Panc1 (cell line): ENCODE results near the gene SHB. TPM values are rescaled to one million over a fixed set of nuclear protein-coding genes. Genes with fewer than 3 reads are reported as not detected.

Experiments used
- ATAC-seq: fragments of 200-7000 bp; cut with Tn5 transposase; 2 replicates; pipeline ENCODE4 v1.9.1; 2020; ENCODE audit warnings: mild to moderate bottlenecking, moderate library complexity
- BruUV-seq: library from RNA; stranded (reverse); fragments of 400-500 nt; replicated peaks from 2 replicates; lab custom pipeline; 2021; lab: Mats Ljungman, UMichigan
- CTCF ChIA-PET: fragments of 300-600 bp; sonication (Branson Sonifier 250); formaldehyde crosslinking; loops from one replicate; lab custom pipeline; 2022; ENCODE audit warnings: antibody characterized with exemption; lab: Charles Lee
- POLR2A ChIA-PET: fragments of 300-600 bp; sonication (Branson Sonifier 250); formaldehyde crosslinking; loops from one replicate; lab custom pipeline; 2022; ENCODE audit warnings: antibody characterized with exemption; lab: Charles Lee
- DNase-seq: peaks from one replicate; pipeline ENCODE4 v3.0.0-alpha.2; 2010; ENCODE audit warnings: low read depth, low spot score
- H3K27ac ChIP-seq: 2 replicates; pipeline ENCODE4 v1.5.1; 2011; ENCODE audit warnings: mild to moderate bottlenecking, low read length, inconsistent platforms
- H3K27me3 ChIP-seq: fragments of 200-500 bp; sonication (Bioruptor generic); 2 replicates; pipeline ENCODE4 v1.6.0; 2014; ENCODE audit warnings: low read length, inconsistent platforms; ENCODE audit not compliant: control insufficient read depth, insufficient read depth
- H3K36me3 ChIP-seq: fragments of 200-500 bp; sonication (Bioruptor generic); 2 replicates; pipeline ENCODE4 v1.5.1; 2014; ENCODE audit warnings: inconsistent platforms, mild to moderate bottlenecking, low read length, moderate library complexity; ENCODE audit not compliant: control insufficient read depth, insufficient read depth
- H3K4me1 ChIP-seq: 2 replicates; pipeline ENCODE4 v1.5.1; 2011; ENCODE audit warnings: inconsistent platforms, mild to moderate bottlenecking, low read length, moderate library complexity; ENCODE audit not compliant: control insufficient read depth, insufficient read depth
- H3K4me3 ChIP-seq, 2 experiments: 2 replicates each; pipeline ENCODE4 v1.5.1; 2011 to 2012; ENCODE audit warnings: low read depth in 2 of 2, low read length in 2 of 2, mild to moderate bottlenecking in 2 of 2, inconsistent platforms in 1 of 2, moderate library complexity in 1 of 2
- H3K9me3 ChIP-seq: fragments of 200-500 bp; sonication (Bioruptor generic); 2 replicates; pipeline ENCODE4 v1.5.1; 2014; ENCODE audit warnings: low read depth, mild to moderate bottlenecking, inconsistent platforms, low read length, moderate library complexity; ENCODE audit not compliant: control insufficient read depth, insufficient read depth
- CTCF ChIP-seq: fragments of 450-650 bp; IDR thresholded peaks from 2 replicates; pipeline ENCODE4 v1.5.1; 2017; ENCODE audit warnings: mild to moderate bottlenecking
- POLR2AphosphoS5 ChIP-seq: IDR thresholded peaks from 2 replicates; pipeline ENCODE4 v1.6.1; 2012; ENCODE audit warnings: mild to moderate bottlenecking, low read depth, low read length, moderate library complexity
- REST ChIP-seq, 2 experiments: IDR thresholded peaks; 2 replicates each; pipeline ENCODE4 v1.6.1; 2011 to 2012; ENCODE audit warnings: low read depth in 2 of 2, control low read depth in 1 of 2, low read length in 1 of 2, mild to moderate bottlenecking in 1 of 2, moderate library complexity in 1 of 2; ENCODE audit not compliant: insufficient read depth in 1 of 2
- SIN3A ChIP-seq: IDR thresholded peaks from 2 replicates; pipeline ENCODE4 v1.6.1; 2012; ENCODE audit warnings: low read depth, mild to moderate bottlenecking, low read length, moderate library complexity, borderline replicate concordance; ENCODE audit not compliant: insufficient read depth
- TCF7L2 ChIP-seq: IDR thresholded peaks from 2 replicates; pipeline ENCODE4 v1.6.1; 2011; ENCODE audit warnings: mild to moderate bottlenecking, low read depth, low read length, inconsistent platforms
- in situ Hi-C: cut with HindIII; loops from 2 replicates; pipeline ENCODE4 v1.10.0; 2016; ENCODE audit warnings: low sequenced_read_pairs, low pct_unique_long_range_greater_than_20kb
- intact Hi-C: fragments of 100-400 bp; cut with micrococcal nuclease; formaldehyde crosslinking; loops from one replicate; pipeline ENCODE4 v1.10.0; 2022; ENCODE audit not compliant: unreplicated experiment
- total RNA-seq: library from RNA; stranded (reverse); gene quantifications from one replicate; pipeline ENCODE4 v1.2.1, GENCODE V29; 2021; ENCODE audit not compliant: unreplicated experiment

The SHB gene
- total RNA-seq, 1 experiment from 2014 or later, result 59.9 TPM

DNA sequence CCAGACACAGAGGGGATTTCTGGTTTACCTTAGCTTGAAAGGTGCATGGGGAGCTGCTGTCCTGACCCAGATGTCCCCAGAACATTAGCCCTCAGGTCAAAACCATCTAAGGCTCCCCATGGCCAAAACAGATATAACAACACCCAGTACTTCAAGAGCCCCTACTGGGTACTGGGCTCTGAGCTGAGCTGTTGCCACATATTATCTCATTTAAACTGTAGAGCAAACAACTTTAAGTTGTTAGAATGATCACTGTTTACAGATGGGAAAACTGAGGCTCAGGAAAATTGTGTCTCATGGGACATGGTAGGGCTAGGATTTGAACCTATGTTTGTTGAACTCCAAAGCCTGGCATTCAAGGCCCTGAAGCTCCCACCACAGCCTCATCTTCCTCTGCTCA is 144.5 kb downstream of the SHB start:
- Histone ChIP-seq H3K4me1 (peaks cover 41% of the 10 kb centered on the region), H3K36me3 (no peaks in the 10 kb centered on the region; the same call in 1 of the 2 replicates), H3K4me3 (no peak overlapping the region), H3K9me3 (no peaks in the 10 kb centered on the region), H3K27ac (no peak overlapping the region), H3K27me3 (no peaks in the 10 kb centered on the region)
- ChIA-PET POLR2A (no interaction called here), CTCF (no interaction called here)
- intact Hi-C loops, result no loop called here
- TF ChIP-seq CTCF (no peak), REST (IDR thresholded peaks at IDR 0.05; ENCODE audit: insufficient read depth in 1 of 2, low read depth in 2 of 2, low read length in 1 of 2) (no peak)
- BruUV-seq, result no TSS peak
- in situ Hi-C loops, result no loop called here
- ATAC-seq, result no peak
- DNase-seq, result no peak

DNA sequence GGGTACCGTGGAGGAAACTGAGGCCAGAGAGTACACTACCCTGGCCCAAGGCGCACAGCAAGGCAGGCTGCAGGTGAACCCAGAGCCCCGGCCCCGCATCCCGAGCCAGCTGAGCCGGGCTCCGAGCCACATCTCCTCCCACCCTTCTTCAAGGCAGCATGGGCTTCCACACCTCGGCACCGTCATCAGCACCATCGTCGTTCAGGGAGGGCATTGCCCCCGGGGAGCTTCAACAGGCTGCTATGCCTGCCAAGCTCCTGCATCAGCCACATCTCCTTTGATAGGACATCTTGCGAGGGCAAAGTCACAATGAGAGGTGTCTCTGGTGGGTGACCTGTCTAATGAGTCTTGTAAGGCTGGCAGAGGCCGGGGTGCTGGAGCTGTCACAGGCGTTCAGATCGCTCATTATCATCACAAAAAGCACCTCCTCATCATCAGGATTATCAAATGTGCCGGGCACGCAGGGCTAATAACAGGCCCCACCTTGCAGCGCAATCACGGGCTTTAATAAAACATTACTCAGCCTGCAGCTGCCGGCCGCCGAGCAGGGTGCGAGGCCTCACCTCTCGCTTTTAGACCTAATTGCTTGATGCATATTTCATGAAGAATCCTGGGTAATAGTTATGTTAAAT is 145.1 kb downstream of the SHB start:
- intact Hi-C loops, result no loop called here
- Histone ChIP-seq H3K27me3 (no peaks in the 10 kb centered on the region), H3K9me3 (no peaks in the 10 kb centered on the region), H3K27ac (no peak overlapping the region), H3K4me1 (peaks cover 41% of the 10 kb centered on the region), H3K36me3 (no peaks in the 10 kb centered on the region; the same call in 1 of the 2 replicates), H3K4me3 (no peak overlapping the region)
- TF ChIP-seq POLR2AphosphoS5 (no peak), SIN3A (no peak), TCF7L2 (no peak), REST (IDR thresholded peaks at IDR 0.05; ENCODE audit: insufficient read depth in 1 of 2, low read depth in 2 of 2, low read length in 1 of 2) (no peak), CTCF (no peak)
- ChIA-PET POLR2A (no interaction called here), CTCF (no interaction called here)
- BruUV-seq, result no TSS peak
- in situ Hi-C loops, result no loop called here
- ATAC-seq (no peak), DNase-seq (no peak)
